ENCODE data around the gene FADS6. TPM values are rescaled to one million over a fixed set of nuclear protein-coding genes. Genes with fewer than 3 reads are reported as not detected.
A peak's percentile ranks its signal among the peaks of the same experiment; 100 is the strongest.

FADS6 gene
- total RNA-seq, 1 donor from 2014 or later, result not detected

GRCh38 chr17:74922694-74923537, 29.5 kb upstream of the FADS6 start, which contains the start of gene USH1G:
Gene USH1G (minus strand): TSS chr17:74923255. CDS start chr17:74923073, 182 bp downstream.
- Mint-ChIP-seq H3K4me3 (ENCODE audit: unreplicated experiment) (peak within 1 kb of the TSS; percentile 69), H3K36me3 (ENCODE audit: low read depth, unreplicated experiment) (no peaks in the 10 kb centered on the region), H3K9me3 (ENCODE audit: unreplicated experiment) (no peaks in the 10 kb centered on the region), H3K27ac (ENCODE audit: unreplicated experiment) (no peak within 1 kb of the TSS), H3K27me3 (ENCODE audit: unreplicated experiment) (peaks cover 24% of the 10 kb centered on the region), H3K4me1 (ENCODE audit: unreplicated experiment) (no peaks in the 10 kb centered on the region)
- no peak for TF ChIP-seq CTCF (IDR thresholded peaks at IDR 0.05; ENCODE audit: unreplicated experiment)
- DNase-seq (ENCODE audit: low spot score), result no peak

GRCh38 chr17:74922172-74922571, 28.7 kb upstream of the FADS6 start:
- no peak overlapping the region for H3K27ac Mint-ChIP-seq (ENCODE audit: unreplicated experiment)
- no peak overlapping the region for H3K4me3 Mint-ChIP-seq (ENCODE audit: unreplicated experiment)
- H3K4me1 Mint-ChIP-seq (ENCODE audit: unreplicated experiment), result no peaks in the 10 kb centered on the region
- H3K9me3 Mint-ChIP-seq (ENCODE audit: unreplicated experiment), result no peaks in the 10 kb centered on the region
- no peaks in the 10 kb centered on the region for H3K36me3 Mint-ChIP-seq (ENCODE audit: low read depth, unreplicated experiment)
- no peak for TF ChIP-seq CTCF (IDR thresholded peaks at IDR 0.05; ENCODE audit: unreplicated experiment)
- no peak for DNase-seq (ENCODE audit: low spot score)
- peaks cover 24% of the 10 kb centered on the region for H3K27me3 Mint-ChIP-seq (ENCODE audit: unreplicated experiment)

GRCh38 chr17:74921769-74922168, 28.3 kb upstream of the FADS6 start:
- no peak for DNase-seq (ENCODE audit: low spot score)
- peaks cover 24% of the 10 kb centered on the region for H3K27me3 Mint-ChIP-seq (ENCODE audit: unreplicated experiment)

GRCh38 chr17:74921026-74921681, 27.7 kb upstream of the FADS6 start:
- Mint-ChIP-seq H3K27ac (ENCODE audit: unreplicated experiment) (no peak overlapping the region), H3K9me3 (ENCODE audit: unreplicated experiment) (no peaks in the 10 kb centered on the region), H3K27me3 (ENCODE audit: unreplicated experiment) (peaks cover 23% of the 10 kb centered on the region), H3K36me3 (ENCODE audit: low read depth, unreplicated experiment) (no peaks in the 10 kb centered on the region), H3K4me1 (ENCODE audit: unreplicated experiment) (no peaks in the 10 kb centered on the region), H3K4me3 (ENCODE audit: unreplicated experiment) (no peak overlapping the region)
- no peak for TF ChIP-seq CTCF (IDR thresholded peaks at IDR 0.05; ENCODE audit: unreplicated experiment)
- no peak for DNase-seq (ENCODE audit: low spot score)

More at GRCh38 chr17:74921769-74922168, 28.3 kb upstream of the FADS6 start:
- no peaks in the 10 kb centered on the region for H3K4me1 Mint-ChIP-seq (ENCODE audit: unreplicated experiment)
- no peak overlapping the region for H3K4me3 Mint-ChIP-seq (ENCODE audit: unreplicated experiment)
- TF ChIP-seq CTCF (IDR thresholded peaks at IDR 0.05; ENCODE audit: unreplicated experiment), result no peak
- H3K9me3 Mint-ChIP-seq (ENCODE audit: unreplicated experiment), result no peaks in the 10 kb centered on the region
- H3K27ac Mint-ChIP-seq (ENCODE audit: unreplicated experiment), result no peak overlapping the region
- no peaks in the 10 kb centered on the region for H3K36me3 Mint-ChIP-seq (ENCODE audit: low read depth, unreplicated experiment)

- H3K4me1 Mint-ChIP-seq (ENCODE audit: unreplicated experiment), result no peaks in the 10 kb centered on the region
- H3K36me3 Mint-ChIP-seq (ENCODE audit: low read depth, unreplicated experiment), result no peaks in the 10 kb centered on the region
- no peak overlapping the region for H3K27ac Mint-ChIP-seq (ENCODE audit: unreplicated experiment)
- H3K27me3 Mint-ChIP-seq (ENCODE audit: unreplicated experiment), result peaks cover 18% of the 10 kb centered on the region
- H3K4me3 Mint-ChIP-seq (ENCODE audit: unreplicated experiment), result no peak overlapping the region
- TF ChIP-seq CTCF (IDR thresholded peaks at IDR 0.05; ENCODE audit: unreplicated experiment), result no peak
- no peaks in the 10 kb centered on the region for H3K9me3 Mint-ChIP-seq (ENCODE audit: unreplicated experiment)
- DNase-seq (ENCODE audit: low spot score), result no peak
Observed at GRCh38 chr17:74920642-74921025, 27.2 kb upstream of the FADS6 start.

All from endothelial cell (in vitro differentiated cells).